ENCODE measurements around the gene ARL15.

Gene ARL15

DNA sequence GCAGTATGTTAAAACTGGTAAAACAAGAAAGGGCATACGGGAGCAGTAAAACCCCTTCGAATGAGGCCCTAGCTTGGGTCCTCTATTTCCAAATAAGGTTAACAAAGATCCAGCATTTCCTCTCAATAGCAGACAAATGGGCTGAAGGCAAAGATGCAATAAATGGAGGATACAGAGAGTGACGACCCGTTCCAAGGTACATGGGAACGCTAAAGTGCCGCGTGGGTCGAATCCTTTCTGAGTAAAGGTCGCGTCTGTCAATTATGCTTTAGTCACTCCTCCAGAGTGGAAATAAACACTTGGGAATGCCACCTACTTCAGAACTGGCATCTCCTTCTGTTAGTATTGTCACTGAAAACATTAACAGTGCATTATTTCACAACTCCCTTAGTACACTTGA is 24.7 kb downstream of the ARL15 start:
- no peak for DNase-seq (ENCODE audit: low spot score)

DNA sequence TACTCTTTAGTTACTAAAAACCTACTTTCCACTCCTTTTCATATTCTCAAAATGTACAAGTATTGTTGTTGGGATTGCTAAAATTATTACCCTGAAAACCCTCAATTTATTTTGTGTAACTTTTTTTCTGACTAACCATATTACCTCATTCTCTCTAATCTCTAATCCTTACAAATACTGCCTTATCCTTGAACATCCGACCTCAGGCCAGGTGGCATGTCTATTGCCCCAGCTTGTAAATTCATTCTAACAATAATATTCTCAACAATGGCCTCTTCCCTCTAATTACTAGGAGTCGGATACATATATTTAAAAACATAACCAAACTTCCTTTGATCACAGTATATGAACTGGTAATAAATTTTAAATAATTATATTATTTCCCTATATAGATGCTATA is 25.8 kb downstream of the ARL15 start:
- no peak for DNase-seq (ENCODE audit: low spot score)

DNA sequence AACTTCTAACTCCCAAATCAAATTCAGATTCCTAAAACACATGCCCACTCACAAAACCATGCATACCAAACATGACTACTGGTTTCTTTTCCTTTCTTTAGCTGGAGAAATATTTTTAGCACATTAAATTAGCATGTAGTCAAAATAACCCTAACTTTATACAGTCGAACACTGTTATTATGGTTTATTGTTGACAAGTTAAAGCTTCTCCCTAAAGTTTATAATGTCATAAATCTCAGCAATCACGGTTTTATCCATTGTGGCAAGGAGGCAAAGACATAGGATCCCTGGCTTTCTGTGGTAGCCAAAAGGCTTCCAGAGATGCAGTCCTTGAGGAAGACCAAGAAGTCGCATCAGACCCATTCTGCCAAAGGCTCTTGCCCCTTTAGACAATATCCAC is 27.5 kb downstream of the ARL15 start:
- DNase-seq (ENCODE audit: low spot score): no peak

DNA sequence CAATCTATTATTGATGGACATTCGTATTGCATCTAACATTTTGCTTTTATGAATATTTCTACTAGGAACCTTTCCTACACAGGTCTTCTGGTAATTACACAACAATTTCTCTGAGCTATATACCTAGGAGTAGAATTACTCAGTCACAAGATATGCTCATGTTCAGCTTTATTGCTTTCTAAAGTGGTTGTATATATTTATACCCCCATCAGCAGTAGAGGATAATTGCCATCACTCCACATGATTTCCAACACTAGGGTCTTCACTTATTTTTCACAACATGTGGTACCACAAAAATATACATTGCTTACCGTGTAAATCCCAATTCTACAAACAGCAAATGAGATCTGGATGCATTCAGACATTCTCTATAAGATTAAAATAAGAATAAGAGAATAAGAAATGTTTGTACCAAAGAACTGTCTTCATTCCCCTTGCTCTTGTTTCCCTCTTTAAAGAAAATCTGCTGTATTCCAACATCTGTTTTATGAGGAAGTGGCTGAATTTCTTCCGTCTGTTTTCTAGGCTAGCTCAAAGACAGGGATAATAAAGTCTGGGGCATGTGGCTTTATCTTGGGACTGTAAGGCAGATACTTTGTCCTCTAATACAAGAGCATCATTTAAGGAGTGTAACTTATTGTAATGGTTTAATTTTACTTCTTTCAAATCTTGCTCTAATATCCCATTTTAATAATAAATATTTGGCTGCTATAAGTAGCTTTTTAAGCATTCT is 28.2 kb downstream of the ARL15 start:
- no peak for DNase-seq (ENCODE audit: low spot score)

DNA sequence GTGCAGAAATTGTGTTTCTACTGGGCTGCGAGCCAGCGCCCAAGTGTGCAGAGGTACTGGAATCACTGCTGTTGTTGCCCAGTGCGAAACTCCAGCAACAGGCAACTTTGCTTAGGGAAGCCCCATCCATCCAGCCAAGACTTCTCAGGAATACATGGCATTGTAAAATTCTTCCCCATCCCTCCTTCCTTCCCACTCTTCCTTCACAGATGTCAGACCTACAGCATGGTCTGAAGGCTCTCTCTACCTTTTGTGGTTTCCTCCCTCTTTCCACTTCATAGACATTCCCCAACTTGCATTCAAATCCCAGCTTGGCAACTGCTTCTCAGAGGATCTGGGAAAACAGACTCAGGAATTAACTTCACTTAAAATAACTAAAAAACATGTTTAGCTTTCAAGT is 30.4 kb downstream of the ARL15 start:
- DNase-seq (ENCODE audit: low spot score): no peak

DNA sequence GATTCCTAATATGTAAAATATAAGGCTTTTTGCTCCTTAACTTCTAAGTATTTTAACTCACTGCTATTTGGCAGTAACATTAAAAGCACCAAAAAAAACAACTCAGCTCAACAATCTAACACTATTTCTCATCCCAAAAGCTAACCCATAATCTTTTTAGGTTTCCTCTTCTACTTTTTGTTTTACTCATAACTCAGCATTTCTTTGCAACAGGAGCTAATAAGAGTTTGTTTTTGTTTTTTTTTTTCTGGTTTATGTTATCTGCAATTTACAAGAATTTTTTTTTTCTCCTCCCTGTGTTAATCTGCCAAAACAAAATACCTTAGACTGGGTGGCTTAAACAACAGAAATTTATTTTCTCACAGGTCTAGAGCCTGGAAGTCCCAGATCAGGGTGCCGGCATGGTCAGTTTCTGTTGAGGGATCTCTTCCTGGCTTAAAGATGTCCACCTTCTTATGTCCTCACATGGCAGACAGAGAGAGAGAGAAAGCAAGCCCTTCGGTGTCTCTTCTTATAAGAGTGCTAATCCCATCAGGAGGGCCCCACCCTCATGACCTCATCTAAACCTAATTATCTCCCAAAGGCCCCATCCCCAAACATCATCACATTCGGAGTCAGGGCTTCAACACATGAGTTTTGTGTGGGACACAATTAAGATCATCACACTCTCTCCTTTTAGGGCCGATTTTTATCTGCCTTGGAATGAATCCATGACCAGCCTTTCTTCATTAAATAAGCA is 31.2 kb downstream of the ARL15 start:
- DNase-seq (ENCODE audit: low spot score): no peak

DNA sequence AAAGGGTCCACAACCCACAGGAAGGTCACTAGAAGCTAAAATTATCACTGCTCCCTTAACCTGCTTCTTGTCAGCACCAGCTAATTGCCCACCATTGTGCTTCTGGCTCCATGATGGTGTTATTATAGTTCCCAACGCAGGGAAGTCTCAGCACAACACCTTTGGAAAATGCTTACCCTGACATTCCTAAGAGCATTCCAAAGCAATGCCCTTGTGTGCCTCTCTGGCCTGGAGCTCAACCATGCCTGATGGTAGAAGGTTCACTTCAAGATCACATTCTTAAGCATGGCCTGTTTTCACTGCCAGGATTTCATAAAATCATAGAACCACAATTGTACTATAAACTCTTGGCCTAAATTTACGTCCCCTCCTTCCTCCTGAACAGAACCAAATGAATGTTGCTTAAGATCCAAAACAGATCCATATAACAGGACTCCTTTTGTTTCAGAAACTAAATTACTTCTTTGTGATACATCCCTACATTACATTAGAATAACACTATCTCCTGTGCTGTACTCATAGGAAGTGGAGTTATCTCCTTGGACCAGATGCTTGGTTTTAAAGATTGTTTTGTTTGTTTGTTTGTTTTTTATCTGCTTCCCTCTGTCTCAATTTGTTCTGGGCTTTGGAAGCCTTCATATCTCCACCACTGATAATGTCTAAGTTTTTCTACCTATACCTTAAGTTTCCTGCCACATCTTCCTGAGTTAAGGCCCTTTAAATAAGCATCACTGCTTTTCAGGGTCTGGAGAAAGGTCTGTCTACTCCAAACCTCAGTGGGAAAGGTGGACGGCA is 32.1 kb downstream of the ARL15 start:
- DNase-seq (ENCODE audit: low spot score): no peak

DNA sequence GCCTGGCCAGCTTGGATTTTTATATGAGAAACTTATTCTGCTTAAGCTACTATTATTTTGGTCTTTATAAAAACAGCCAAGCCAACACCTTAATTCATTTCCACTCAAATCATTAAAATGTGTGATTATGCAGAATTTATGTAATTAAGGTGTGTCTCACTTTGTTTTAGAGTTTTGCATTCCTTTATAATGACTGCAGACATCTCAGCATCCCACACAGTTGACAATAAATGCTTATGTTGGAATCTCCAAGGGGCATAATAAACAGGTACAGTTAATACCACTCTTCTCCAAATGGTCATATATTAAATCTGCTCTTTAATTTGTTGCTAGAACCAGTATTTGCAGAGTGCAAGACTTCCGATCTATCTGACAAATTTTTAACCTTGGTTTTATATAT is 34.3 kb downstream of the ARL15 start:
- no peak for DNase-seq (ENCODE audit: low spot score)

DNA sequence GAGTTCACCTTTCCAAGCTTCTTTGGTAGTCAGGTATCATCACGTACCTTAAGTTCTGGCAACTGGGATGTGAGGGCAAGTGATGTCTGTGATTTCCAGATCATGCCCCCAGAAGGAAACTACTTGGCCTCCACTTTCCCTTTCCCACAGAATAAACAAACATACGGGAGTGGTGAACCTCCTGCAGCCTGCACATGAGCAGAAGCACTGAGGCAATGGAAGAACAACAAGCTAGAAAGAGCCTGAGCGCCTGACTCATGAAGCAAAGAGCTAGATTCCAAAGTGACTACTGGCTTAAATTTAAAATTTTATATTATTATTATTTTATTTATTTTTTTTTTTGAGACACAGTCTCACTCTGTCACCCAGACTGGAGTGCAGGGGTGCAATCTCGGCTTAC is 35.0 kb downstream of the ARL15 start:
- DNase-seq (ENCODE audit: low spot score): no peak

DNA sequence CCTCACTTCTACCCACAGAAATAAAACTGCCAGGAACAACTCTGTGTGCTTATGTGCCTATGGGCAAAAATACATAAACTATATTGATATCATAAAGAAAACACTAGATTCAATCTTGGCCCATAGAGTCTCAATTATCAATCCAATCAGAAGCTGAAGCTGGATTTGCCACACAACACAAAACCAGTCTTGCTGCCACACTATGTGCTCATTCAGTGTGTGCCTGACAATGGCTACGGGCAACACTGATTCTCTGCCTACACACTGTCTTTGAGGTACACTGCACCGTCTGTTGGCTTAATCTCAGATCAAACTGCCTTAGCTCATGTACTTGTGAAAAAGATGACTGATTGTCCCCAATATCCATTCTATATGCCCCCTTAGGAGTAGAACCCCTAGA is 35.4 kb downstream of the ARL15 start:
- no peak for DNase-seq (ENCODE audit: low spot score)

DNA sequence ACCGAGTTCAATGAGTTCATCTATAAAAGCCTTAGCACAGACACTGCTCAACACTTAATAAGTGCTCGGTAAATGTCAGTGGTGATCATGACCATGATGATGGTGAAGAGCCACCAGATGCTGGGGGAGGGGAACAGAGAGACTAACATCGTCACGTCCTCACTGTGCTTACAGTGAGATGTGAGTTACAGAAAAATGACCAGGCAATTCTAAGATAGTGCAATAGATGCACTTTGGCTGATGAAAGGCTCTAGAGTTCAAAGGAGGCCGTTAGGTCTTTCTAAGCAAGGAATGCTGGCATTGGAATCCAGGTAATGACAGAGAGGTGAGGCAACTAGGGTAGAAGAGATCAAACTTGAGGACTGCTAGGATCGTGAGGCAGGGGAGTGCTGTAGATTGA is 36.7 kb downstream of the ARL15 start:
- DNase-seq (ENCODE audit: low spot score): no peak

DNA sequence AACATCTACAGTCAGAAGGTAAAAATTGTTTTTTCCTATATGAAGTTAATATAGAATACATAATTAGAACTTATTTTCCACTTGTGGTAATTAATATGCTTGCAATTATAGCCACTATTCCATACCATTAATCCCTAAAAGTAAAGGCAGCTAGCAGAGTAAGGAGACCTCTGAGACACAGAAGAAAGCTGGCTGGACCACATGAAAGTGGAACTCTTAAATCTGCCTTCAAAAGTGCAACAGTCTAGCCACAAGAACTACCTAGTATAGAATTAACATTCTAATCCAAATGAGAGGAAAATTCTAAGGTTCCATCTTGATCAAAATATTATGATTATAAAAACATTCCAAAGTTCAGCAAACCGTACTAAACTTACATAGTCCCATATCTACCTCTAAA is 37.6 kb downstream of the ARL15 start:
- DNase-seq (ENCODE audit: low spot score): no peak

DNA sequence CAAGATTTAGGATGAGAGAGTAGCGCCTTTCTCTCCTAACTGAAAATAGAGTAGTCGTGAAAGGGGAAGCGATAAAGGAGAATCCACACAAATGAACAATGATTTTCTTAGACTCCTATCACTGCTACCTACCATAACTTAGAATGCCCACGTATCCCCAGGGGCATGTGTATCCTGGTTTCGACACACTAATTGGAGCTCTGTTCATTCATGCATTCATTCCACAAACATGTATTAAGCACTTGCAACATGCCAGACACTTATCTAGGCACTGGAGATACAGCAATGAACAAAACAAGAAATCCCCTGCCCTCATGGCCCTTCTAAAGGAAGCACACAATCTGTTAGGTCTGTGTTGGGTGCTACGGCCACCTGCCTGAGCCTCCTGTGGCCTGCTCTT is 40.0 kb downstream of the ARL15 start:
- DNase-seq (ENCODE audit: low spot score): no peak

DNA sequence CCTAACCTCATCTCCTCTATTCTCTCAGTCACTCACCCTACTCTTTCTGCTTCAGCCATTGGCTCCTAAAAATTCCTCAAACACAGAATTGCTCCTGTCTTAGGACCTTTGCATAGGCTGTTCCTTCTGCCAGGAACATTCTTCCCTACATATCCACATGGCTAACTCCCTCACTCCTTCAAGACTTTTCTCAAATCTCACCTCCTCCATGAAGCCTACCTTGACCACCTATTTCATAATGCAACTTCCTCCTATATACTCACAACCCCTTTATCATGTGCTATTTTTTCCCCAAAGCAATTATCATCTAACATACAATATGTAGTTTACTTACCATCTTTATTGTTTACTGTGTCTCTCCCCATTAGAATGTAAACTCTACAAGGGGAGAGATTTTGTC is 45.8 kb downstream of the ARL15 start:
- no peak for DNase-seq (ENCODE audit: low spot score)

DNA sequence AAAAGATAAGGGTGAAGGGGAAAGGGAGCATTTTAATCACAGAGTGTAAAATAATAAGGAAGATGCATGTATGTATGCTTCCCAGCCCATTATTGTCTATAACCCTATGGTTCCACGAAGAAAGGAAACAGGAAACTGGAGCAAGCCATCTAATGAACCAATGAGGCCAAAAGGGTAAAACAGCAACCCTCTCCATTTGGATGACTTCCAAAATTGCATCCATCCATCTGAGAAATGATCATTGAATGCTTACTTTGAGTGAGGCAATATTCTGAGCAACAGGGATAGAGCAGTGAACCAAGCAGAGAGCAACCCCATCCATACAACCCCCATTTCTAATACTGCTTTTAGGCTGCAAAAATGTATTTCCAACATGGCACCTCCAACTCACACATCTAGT is 46.9 kb downstream of the ARL15 start:
- no peak for DNase-seq (ENCODE audit: low spot score)

DNA sequence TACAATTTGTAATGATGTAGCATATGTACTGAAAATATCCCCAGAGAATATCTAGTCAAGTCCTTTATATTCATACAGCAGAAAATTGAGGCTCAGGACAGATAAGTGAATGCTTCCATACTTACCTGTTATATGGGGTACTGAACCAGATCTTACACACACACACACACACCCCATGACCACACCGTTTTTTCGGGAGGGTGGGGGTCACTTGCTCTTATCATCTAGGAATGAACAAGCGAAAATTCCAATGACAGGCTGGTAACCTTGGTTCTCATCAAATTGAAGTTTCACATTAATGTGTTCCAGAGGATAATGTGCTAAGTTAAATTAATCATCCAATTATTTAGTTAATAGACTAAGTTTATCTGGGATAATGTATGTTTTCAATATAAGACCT is 48.8 kb downstream of the ARL15 start:
- DNase-seq (ENCODE audit: low spot score): peak; percentile 23

DNA sequence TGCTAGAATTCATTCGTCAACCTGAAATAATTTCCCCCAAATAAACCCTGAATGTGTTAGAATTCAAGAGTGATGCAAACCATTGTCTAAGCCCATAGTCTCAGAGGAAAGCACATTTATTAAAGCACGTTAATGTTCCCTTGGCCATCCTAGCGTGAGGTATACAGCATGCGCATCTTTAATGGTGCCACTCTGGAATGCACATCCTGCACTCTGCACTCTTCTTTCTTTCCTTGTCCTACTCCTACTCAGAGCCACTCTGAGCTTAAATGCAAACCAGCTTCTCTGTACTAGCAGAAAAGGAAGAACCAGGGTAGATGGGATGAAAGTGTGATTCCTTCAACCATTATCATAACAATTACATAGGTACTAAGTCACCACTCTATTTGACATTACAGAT is 50.4 kb downstream of the ARL15 start:
- DNase-seq (ENCODE audit: low spot score): no peak

DNA sequence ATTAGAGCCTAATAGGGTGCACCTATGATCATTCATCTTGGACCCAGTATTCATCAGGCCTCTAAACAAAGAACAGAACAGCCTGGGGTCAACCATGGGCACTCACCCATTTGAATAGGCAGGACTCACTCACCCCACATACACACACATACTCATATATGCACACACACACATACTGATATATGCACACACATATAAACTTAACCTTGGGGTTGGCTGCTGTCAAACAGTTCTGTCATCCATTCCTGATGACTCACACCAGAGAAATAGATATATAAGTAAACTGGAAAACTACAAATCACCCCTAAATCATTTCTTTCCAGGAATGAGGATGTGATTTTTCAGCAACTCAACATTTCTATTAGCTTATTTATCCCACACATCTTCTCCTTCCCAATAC is 51.3 kb downstream of the ARL15 start:
- no peak for DNase-seq (ENCODE audit: low spot score)

DNA sequence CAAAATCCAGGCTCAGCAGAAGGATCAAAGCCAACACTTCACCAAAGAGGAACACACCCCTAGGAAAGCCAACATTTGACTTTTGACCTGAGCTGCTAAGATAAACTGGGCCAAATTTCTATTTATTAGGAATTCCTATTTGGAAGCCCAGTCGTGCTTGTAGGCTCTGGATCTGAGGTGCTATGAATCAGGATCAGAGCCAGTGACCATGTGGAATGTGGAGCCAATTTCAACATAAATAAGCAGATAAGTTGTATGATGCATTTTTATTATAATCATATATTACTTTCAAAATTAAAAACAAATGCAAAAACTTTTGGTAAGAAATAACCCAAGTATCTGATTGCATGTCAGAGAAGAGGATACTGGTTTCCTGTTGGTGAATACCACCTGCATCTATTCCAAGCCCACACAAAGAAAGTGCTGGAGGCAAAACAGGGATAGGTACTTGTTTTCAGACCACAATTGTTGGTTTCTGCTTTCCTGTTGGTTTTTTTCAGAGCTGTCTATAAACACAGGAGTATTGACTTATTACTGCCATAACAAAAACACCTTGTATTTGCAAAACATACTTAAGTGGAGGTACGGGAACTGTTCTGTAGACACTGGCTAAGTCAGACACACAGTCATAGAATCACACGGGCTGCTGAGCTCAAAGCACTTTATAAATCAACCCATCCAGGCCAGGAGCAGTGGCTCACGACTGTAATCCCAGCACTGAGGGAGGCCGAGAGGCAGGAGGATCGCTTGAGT is 52.8 kb downstream of the ARL15 start:
- no peak for DNase-seq (ENCODE audit: low spot score)

DNA sequence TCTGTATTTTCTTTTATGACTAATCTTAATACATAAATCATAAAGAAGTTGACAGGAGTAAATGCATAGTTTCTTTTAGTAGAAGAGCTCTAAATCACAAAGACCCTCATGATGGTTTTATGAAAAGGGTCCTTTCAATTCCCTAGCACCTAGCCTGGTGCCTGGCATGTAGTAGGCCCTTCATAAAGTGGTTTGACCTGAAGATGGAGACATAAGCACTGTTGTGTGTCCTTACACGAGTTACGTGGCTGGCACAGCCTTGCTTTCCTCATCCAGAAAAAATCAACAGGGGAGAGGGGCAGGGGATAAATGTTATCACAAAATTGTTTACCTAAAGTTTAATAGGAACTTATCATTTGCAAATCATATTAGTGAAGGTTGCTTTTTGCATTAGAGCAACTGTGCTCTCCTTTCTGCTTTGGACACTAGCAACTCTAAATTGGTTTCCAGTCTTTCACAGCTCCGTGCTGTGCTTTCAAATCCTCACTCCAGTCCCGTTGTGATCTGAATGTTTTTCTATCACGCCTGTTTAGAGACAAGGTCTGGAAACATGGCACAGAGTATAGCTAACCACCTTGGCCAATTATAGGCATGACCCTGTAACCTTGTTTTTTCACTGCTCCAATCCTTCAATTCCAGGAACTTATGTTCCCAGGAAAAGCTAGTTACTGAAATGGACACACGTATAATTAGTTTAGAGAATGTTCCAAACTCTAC is 55.7 kb downstream of the ARL15 start:
- DNase-seq (ENCODE audit: low spot score): no peak

DNA sequence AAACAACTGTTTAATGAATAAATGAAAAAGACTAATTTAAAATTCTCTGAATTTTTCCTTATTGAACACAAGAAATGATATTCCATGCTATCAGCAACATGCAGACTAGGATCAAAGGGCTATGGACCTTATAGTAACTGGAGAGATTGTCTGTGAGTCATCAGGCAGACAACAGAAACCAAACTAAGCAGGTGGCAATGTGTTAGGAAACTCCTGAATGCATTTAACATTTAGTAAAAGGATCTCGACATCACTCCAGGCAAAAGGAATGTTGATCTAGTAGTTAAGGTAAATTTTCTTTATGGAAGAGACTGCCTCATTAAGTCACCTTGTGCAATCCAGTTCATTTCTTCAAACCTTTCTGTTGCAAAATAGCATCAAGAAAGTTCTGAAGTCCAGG is 58.4 kb downstream of the ARL15 start:
- no peak for DNase-seq (ENCODE audit: low spot score)
